ENCODE measurements around the gene ABHD5.
"Not testable (repeated sequence)": the region's sequence is repeated elsewhere in the genome, so short reads cannot be mapped to it uniquely, and the experiment has no call there.

ABHD5 gene

GRCh38 chr3:43690400-43691119 is at the start of gene ABHD5:
TSS of gene ABHD5 (plus strand) at chr3:43690938. CDS start at chr3:43690993, 55 bp downstream.
- peak; percentile 86 for DNase-seq (ENCODE audit: low read depth)

- no peak for DNase-seq (ENCODE audit: low read depth)
Measured at GRCh38 chr3:43641306-43642114, 49.2 kb upstream of the ABHD5 start.

- DNase-seq (ENCODE audit: low read depth): no peak
Measured at GRCh38 chr3:43644443-43644842, 46.3 kb upstream of the ABHD5 start.

GRCh38 chr3:43647331-43648166 is 43.2 kb upstream of the ABHD5 start:
- DNase-seq (ENCODE audit: low read depth): no peak

GRCh38 chr3:43648957-43649356 is 41.8 kb upstream of the ABHD5 start:
- no peak for DNase-seq (ENCODE audit: low read depth)

- no peak for DNase-seq (ENCODE audit: low read depth)
Measured at GRCh38 chr3:43649365-43649968, 41.3 kb upstream of the ABHD5 start.

- no peak for DNase-seq (ENCODE audit: low read depth)
Measured at GRCh38 chr3:43650345-43650744, 40.4 kb upstream of the ABHD5 start.

- DNase-seq (ENCODE audit: low read depth): not testable (repeated sequence)
Measured at GRCh38 chr3:43656390-43656789, 34.3 kb upstream of the ABHD5 start.

GRCh38 chr3:43659250-43659880 is 31.4 kb upstream of the ABHD5 start:
- no peak for DNase-seq (ENCODE audit: low read depth)

GRCh38 chr3:43661376-43661775 is 29.4 kb upstream of the ABHD5 start:
- not testable (repeated sequence) for DNase-seq (ENCODE audit: low read depth)

- DNase-seq (ENCODE audit: low read depth): not testable (repeated sequence)
Measured at GRCh38 chr3:43665011-43665410, 25.7 kb upstream of the ABHD5 start.

GRCh38 chr3:43670635-43671522 is 19.9 kb upstream of the ABHD5 start:
- no peak for DNase-seq (ENCODE audit: low read depth)

- no peak for DNase-seq (ENCODE audit: low read depth)
Measured at GRCh38 chr3:43674345-43675085, 16.2 kb upstream of the ABHD5 start.

GRCh38 chr3:43675593-43675992 is 15.1 kb upstream of the ABHD5 start:
- DNase-seq (ENCODE audit: low read depth): no peak

GRCh38 chr3:43676441-43676840 is 14.3 kb upstream of the ABHD5 start:
- no peak for DNase-seq (ENCODE audit: low read depth)

GRCh38 chr3:43678375-43678774 is 12.4 kb upstream of the ABHD5 start:
- not testable (repeated sequence) for DNase-seq (ENCODE audit: low read depth)

- DNase-seq (ENCODE audit: low read depth): not testable (repeated sequence)
Measured at GRCh38 chr3:43678887-43679449, 11.8 kb upstream of the ABHD5 start.

GRCh38 chr3:43680857-43681256 is 9.9 kb upstream of the ABHD5 start:
- not testable (repeated sequence) for DNase-seq (ENCODE audit: low read depth)

GRCh38 chr3:43684944-43685343 is 5.8 kb upstream of the ABHD5 start:
- DNase-seq (ENCODE audit: low read depth): no peak

All from GM04504 (cell line).